Umbilical cord (tissue), 2 donors: ENCODE results near the gene PNMA8B. TPM values are rescaled to one million over a fixed set of nuclear protein-coding genes. Genes with fewer than 3 reads are reported as not detected.
A peak's percentile ranks its signal among the peaks of the same experiment; 100 is the strongest.

Experiments
- DNase-seq: peaks from one replicate; pipeline ENCODE4 v3.0.0-alpha.2; 2015; ENCODE audit warnings: low spot score
- total RNA-seq: library from RNA; depleted of rRNA; stranded (reverse); fragments of >200 nt; gene quantifications from one replicate; pipeline ENCODE4 v1.2.3, GENCODE V29; 2014; ENCODE audit warnings: low replicate concordance; ENCODE audit not compliant: insufficient read depth

The PNMA8B gene
- total RNA-seq, 1 donor from 2014 or later: 3.1 TPM

- no peak for DNase-seq
These were observed 35.6 kb downstream of the PNMA8B start for GRCh38 chr19:46460055-46460454.

DNA sequence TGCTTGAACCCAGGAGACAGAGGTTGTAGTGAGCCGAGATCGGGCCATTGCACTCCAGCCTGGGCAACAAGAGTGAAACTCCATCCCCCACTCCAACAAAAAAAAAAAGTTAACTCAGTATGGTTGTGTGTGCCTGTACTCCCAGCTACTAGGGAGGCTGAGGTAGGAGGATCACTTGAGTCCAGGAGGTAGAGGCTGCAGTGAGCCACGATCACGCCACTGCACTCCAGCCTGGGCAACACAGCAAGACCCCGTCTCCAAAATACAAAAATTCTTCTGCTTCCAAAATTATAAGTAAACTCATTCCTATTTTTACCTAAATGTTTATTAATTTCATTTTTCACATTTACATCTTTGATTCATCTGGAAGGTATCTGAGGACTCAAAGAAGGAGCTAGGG is 38.7 kb downstream of the PNMA8B start:
- no peak for DNase-seq

DNA sequence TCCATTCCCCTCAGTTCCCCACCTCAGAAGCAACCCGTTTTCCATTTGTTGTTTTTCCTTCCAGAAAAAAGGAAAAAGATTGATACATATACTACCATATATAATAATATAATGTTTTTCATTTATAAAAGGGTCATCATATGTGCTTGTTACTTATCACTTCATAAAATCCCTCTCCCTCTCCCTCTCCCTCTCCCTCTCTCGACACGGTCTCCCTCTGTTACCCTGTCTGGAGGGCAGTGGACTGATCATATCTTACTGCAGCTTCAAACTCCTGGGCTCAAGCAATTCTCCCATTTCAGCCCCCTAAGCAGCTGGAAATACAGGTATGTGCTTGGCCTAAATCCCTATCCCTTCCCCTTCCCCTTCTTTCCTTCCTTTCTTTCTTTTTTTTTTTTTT is 41.4 kb downstream of the PNMA8B start:
- no peak for DNase-seq

GRCh38 chr19:46453661-46454060 is 42.0 kb downstream of the PNMA8B start:
- DNase-seq: peak; percentile 46

- no peak for DNase-seq
These were observed 43.5 kb downstream of the PNMA8B start for GRCh38 chr19:46452186-46452585.

DNA sequence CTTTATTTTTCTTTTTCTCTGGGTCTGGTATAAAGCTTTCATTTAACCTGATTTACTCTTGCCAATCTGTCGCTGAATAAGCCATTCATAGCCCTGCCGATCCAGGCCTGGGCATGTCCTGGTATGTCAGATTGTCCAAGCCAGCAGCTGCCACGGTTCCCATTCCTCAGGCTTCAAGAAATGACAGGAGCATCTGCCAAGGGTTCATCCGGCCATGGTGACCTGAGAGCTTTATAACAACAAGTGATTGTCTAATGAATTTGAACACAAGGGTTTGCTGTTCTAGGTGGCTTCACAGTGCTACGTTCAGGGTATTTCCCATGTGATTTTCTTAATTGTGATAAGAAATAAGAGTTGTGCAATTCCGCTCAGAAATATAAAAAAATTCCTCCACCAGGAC is 44.3 kb downstream of the PNMA8B start:
- no peak for DNase-seq

DNA sequence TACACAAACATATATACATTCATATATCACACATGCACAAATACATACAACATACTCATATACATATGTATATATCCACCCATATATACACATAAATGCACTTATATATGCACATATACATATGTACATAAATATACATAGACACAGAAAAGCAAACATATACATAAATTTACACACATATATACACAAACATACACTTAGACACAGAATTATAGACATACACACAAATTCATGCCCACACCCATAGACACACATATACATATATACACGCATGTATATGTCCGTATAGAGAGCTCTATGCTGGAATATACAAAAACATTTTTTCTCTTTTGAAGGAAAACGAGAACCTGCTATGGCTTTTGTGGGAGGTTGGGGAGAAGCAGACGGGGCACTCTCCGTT is 44.9 kb downstream of the PNMA8B start:
- no peak for DNase-seq

DNA sequence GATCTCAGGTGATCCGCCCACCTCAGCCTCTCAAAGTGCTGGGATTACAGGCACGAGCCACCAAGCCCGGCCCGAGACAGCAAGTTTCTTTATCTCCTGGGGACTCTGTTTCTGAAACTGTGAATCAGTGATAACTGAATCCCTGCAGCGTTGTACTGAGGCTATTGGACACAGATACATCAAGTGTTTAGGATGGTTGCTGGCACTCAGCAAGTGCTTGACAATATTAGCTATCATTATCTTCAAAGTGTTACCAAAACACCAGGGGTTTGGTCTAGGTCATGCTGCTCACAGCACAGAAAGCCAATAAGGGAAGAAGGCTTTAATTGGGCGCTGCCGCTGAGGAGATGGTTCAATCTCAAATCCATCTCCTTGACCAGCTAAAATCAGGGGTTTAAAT is 46.4 kb downstream of the PNMA8B start:
- DNase-seq: no peak

DNA sequence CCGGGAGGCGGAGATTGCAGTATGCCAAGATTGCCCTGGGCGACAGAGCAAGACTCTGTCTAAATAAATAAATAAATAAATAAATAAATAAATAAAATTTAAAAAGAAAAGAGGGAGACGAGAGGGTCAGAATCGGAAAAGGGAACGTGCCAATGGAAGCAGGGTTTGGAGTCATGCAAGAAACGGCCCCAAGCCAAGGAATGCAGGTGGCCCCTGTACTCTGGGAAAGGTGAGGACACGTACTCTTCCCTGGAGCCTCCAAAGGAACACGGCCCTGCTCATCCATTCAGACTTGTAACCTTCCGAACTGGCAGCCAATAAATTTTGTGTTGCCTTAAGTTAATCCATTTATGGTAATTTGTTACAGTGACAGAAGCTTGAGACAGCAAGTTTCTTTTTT is 47.1 kb downstream of the PNMA8B start:
- no peak for DNase-seq

DNA sequence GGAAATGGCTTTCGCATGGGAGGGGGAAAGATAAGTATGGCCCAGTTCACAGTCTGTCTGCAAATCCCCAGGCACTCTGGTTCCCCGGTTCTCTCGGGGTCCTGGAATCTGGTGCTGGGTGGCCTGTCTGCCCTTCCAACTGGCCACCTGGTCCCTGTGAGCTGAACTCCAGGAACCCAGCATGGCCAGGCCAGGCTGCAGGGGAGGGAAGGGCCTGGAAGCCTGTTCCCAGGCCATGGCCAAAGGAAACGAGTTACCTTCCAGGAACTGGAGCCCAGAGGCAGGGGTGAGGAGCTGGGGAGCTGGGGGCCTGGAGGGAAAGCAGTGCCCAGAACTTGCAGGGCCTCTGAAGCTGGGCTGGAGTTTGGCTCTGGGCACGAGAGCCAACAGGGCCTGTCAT is 47.8 kb downstream of the PNMA8B start:
- no peak for DNase-seq

DNA sequence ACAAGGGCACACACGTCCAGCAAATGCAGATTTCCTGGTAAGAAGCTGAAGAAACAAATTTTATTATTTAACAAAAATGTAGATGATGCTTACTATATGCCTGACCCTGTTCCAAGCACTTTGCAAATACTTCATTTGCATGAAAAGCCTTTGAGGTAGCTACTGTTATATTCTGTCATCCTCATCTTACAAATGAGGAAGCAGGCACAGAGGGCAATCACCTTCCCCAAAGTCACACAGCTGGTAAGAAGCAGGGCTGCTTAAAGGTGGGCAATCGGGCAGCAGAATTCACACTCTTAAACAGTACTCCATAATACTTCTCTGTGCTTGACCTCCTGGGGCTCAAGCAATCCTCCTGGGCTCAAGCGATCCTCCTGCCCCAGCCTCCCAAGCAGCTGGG is 48.7 kb downstream of the PNMA8B start:
- no peak for DNase-seq

GRCh38 chr19:46446021-46446420 is 49.6 kb downstream of the PNMA8B start:
- DNase-seq: no peak

GRCh38 chr19:46442808-46443450 is 52.7 kb downstream of the PNMA8B start:
- DNase-seq: peak; percentile 84

- DNase-seq: peak; percentile 85
These were observed 53.8 kb downstream of the PNMA8B start for GRCh38 chr19:46441866-46442265.

Other genes starting within 250 kb of the PNMA8B start
- 66.4 TPM for gene HIF3A, start 198.8 kb downstream of the PNMA8B start, total RNA-seq
- 33.9 TPM for gene PPP5C, start 148.8 kb downstream of the PNMA8B start, total RNA-seq
- 61.2 TPM for gene CCDC8, start 82.3 kb downstream of the PNMA8B start, total RNA-seq
- not detected for gene PNMA8C, start 66.9 kb downstream of the PNMA8B start, total RNA-seq
- gene PNMA8A, start 24.3 kb downstream of the PNMA8B start, total RNA-seq: 10.4 TPM
- 82.8 TPM for gene CALM3, start 105.5 kb upstream of the PNMA8B start, total RNA-seq
- 22.6 TPM for gene PTGIR, start 129.2 kb upstream of the PNMA8B start, total RNA-seq
- gene GNG8, start 140.3 kb upstream of the PNMA8B start, total RNA-seq: not detected
- 26.7 TPM for gene DACT3, start 165.3 kb upstream of the PNMA8B start, total RNA-seq
- gene PRKD2, start 221.2 kb upstream of the PNMA8B start, total RNA-seq: 9.6 TPM